Activated CD8-positive, alpha-beta memory T cell treated with anti-CD3 and anti-CD28 coated beads for 48 hours (primary cell): ENCODE results near the gene ABTB1.

Experiments used
- DNase-seq, 3 experiments: peaks; one replicate each; pipeline ENCODE4 v3.0.0-alpha.2; 2020; ENCODE audit warnings: low read depth in 2 of 3, low spot score in 2 of 3

Gene ABTB1

GRCh38 chr3:127672429-127673190, at the start of gene ABTB1:
Gene ABTB1 (plus strand): TSS chr3:127672952. CDS start chr3:127673026, 74 bp downstream.
- peak; percentile 59 to 68 (median 65) for DNase-seq

GRCh38 chr3:127624063-127624462, 48.7 kb upstream of the ABTB1 start:
- DNase-seq = no peak

GRCh38 chr3:127625821-127626220, 46.9 kb upstream of the ABTB1 start:
- no peak for DNase-seq

- no peak for DNase-seq
These were observed 44.3 kb upstream of the ABTB1 start for GRCh38 chr3:127628426-127628787.

- no peak for DNase-seq
These were observed 43.8 kb upstream of the ABTB1 start, which contains the start of gene PODXL2 for GRCh38 chr3:127628788-127629466. Gene PODXL2 (plus strand): TSS chr3:127629185. CDS start chr3:127629220, 35 bp downstream.

- no peak for DNase-seq
These were observed 43.0 kb upstream of the ABTB1 start for GRCh38 chr3:127629467-127630403.

- no peak for DNase-seq
These were observed 41.7 kb upstream of the ABTB1 start for GRCh38 chr3:127630811-127631714.

- DNase-seq = no peak
These were observed 40.5 kb upstream of the ABTB1 start for GRCh38 chr3:127632035-127632820.

GRCh38 chr3:127634653-127635052, 38.1 kb upstream of the ABTB1 start:
- DNase-seq = no peak

- DNase-seq = no peak
These were observed 35.2 kb upstream of the ABTB1 start for GRCh38 chr3:127637546-127637945.

GRCh38 chr3:127637971-127638370, 34.8 kb upstream of the ABTB1 start:
- no peak for DNase-seq

GRCh38 chr3:127639173-127640041, 33.3 kb upstream of the ABTB1 start:
- no peak for DNase-seq

- DNase-seq = no peak
These were observed 32.8 kb upstream of the ABTB1 start for GRCh38 chr3:127640042-127640355.

- no peak for DNase-seq
These were observed 27.9 kb upstream of the ABTB1 start for GRCh38 chr3:127644641-127645370.

- DNase-seq = no peak
These were observed 27.3 kb upstream of the ABTB1 start for GRCh38 chr3:127645371-127646015.

- DNase-seq = no peak
These were observed 26.2 kb upstream of the ABTB1 start for GRCh38 chr3:127646501-127647046.

- DNase-seq = no peak
These were observed 25.4 kb upstream of the ABTB1 start for GRCh38 chr3:127647166-127647844.
